AG09309 (cell line): ENCODE data around the gene OR11H6.
"Not testable (repeated sequence)": the region's sequence is repeated elsewhere in the genome, so short reads cannot be mapped to it uniquely, and the experiment has no call there.

Source experiments
- DNase-seq: peaks from one replicate; pipeline ENCODE4 v3.0.0-alpha.2; 2010; ENCODE audit warnings: low read depth
- H3K4me3 ChIP-seq: 2 replicates; pipeline ENCODE4 v1.5.1; 2011; ENCODE audit warnings: mild to moderate bottlenecking, low read depth, low read length, moderate library complexity; ENCODE audit not compliant: control insufficient read depth
- CTCF ChIP-seq: IDR thresholded peaks from 2 replicates; pipeline ENCODE4 v1.5.1; 2011; ENCODE audit warnings: mild to moderate bottlenecking, low read depth, low read length, inconsistent platforms; ENCODE audit not compliant: insufficient read depth, control insufficient read depth; ENCODE audit errors: missing control alignments

OR11H6 gene

DNA sequence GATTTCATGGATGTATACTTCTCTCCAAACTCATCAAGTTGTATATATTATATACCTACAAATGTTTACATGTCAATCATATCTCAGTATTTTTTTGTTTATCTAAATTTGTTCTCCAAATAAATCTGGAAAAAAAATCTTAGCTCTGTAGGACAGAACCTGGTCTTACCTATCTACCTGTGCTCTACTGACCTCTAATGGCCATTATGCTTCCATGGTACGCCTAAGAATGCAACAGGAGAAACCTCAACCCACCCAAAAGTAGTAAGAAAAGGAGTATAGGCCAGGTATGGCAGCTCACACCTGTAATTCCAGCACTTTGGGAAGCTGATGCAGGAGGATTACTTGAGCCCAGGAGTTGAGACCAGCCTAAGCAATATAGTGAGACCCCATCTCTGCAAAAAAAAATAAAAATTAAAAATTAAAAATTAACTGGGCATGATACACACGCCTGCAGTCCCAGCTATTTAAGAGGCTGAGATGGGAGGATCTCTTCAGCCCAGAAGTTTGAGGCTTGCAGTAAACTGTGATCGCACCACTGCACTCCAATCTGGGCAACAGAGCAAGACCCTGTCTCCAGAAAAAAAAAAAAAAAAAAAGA is 24.2 kb downstream of the OR11H6 start:
- no peak for TF ChIP-seq CTCF
- no peak overlapping the region for H3K4me3 ChIP-seq
- DNase-seq: no peak

GRCh38 chr14:20262642-20263128 is 39.2 kb downstream of the OR11H6 start:
- DNase-seq: peak; percentile 49
- no peak for TF ChIP-seq CTCF
- H3K4me3 ChIP-seq: no peak overlapping the region

DNA sequence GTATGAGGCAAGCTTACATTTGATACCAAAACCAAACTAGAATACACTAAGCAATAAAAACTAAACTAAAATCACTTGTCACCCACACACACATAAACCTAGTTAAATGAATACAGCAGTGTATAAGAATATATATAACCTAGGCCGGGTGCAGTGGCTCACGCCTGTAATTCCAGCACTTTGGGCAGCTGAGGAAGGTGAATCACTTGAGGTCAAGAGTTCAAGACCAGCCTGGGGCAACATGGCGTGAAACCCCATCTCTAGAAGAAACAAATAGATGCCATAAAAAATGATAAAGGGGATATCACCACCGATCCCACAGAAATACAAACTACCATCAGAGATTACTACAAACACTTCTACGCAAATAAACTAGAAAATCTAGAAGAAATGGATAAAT is 40.9 kb downstream of the OR11H6 start:
- not testable (repeated sequence) for DNase-seq, H3K4me3 ChIP-seq

DNA sequence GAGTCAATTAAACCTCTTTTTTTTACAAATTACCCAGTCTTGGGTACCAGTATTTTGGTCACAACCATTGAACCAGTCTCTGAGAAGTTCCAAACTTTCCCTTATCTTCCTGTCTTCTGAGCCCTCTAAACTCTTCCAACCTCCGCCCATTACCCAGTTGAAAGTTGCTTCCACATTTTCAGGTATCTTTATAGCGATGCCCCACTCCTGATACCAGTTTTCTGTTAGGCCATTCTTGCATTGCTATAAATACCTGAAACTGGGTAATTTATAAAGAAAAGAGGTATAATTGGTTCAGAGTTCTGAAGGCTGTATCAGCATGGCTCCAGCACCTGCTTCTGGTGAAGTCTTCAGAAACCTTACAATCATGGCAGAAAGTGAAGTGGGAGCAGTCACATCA is 50.6 kb downstream of the OR11H6 start:
- TF ChIP-seq CTCF: no peak
- DNase-seq: no peak
- no peak overlapping the region for H3K4me3 ChIP-seq
